Panc1 (cell line): ENCODE measurements around the gene TRAF3IP1. TPM values are rescaled to one million over a fixed set of nuclear protein-coding genes. Genes with fewer than 3 reads are reported as not detected.

Source experiments
- ATAC-seq: fragments of 200-7000 bp; cut with Tn5 transposase; 2 replicates; pipeline ENCODE4 v1.9.1; 2020; ENCODE audit warnings: mild to moderate bottlenecking, moderate library complexity
- BruUV-seq: library from RNA; stranded (reverse); fragments of 400-500 nt; replicated peaks from 2 replicates; lab custom pipeline; 2021; lab: Mats Ljungman, UMichigan
- CTCF ChIA-PET: fragments of 300-600 bp; sonication (Branson Sonifier 250); formaldehyde crosslinking; loops from one replicate; lab custom pipeline; 2022; ENCODE audit warnings: antibody characterized with exemption; lab: Charles Lee
- POLR2A ChIA-PET: fragments of 300-600 bp; sonication (Branson Sonifier 250); formaldehyde crosslinking; loops from one replicate; lab custom pipeline; 2022; ENCODE audit warnings: antibody characterized with exemption; lab: Charles Lee
- DNase-seq: peaks from one replicate; pipeline ENCODE4 v3.0.0-alpha.2; 2010; ENCODE audit warnings: low read depth, low spot score
- H3K27ac ChIP-seq: 2 replicates; pipeline ENCODE4 v1.5.1; 2011; ENCODE audit warnings: mild to moderate bottlenecking, low read length, inconsistent platforms
- H3K27me3 ChIP-seq: fragments of 200-500 bp; sonication (Bioruptor generic); 2 replicates; pipeline ENCODE4 v1.6.0; 2014; ENCODE audit warnings: low read length, inconsistent platforms; ENCODE audit not compliant: control insufficient read depth, insufficient read depth
- H3K36me3 ChIP-seq: fragments of 200-500 bp; sonication (Bioruptor generic); 2 replicates; pipeline ENCODE4 v1.5.1; 2014; ENCODE audit warnings: inconsistent platforms, mild to moderate bottlenecking, low read length, moderate library complexity; ENCODE audit not compliant: control insufficient read depth, insufficient read depth
- H3K4me1 ChIP-seq: 2 replicates; pipeline ENCODE4 v1.5.1; 2011; ENCODE audit warnings: inconsistent platforms, mild to moderate bottlenecking, low read length, moderate library complexity; ENCODE audit not compliant: control insufficient read depth, insufficient read depth
- H3K4me3 ChIP-seq, 2 experiments: 2 replicates each; pipeline ENCODE4 v1.5.1; 2011 to 2012; ENCODE audit warnings: low read depth in 2 of 2, low read length in 2 of 2, mild to moderate bottlenecking in 2 of 2, inconsistent platforms in 1 of 2, moderate library complexity in 1 of 2
- H3K9me3 ChIP-seq: fragments of 200-500 bp; sonication (Bioruptor generic); 2 replicates; pipeline ENCODE4 v1.5.1; 2014; ENCODE audit warnings: low read depth, mild to moderate bottlenecking, inconsistent platforms, low read length, moderate library complexity; ENCODE audit not compliant: control insufficient read depth, insufficient read depth
- POLR2AphosphoS5 ChIP-seq: IDR thresholded peaks from 2 replicates; pipeline ENCODE4 v1.6.1; 2012; ENCODE audit warnings: mild to moderate bottlenecking, low read depth, low read length, moderate library complexity
- SIN3A ChIP-seq: IDR thresholded peaks from 2 replicates; pipeline ENCODE4 v1.6.1; 2012; ENCODE audit warnings: low read depth, mild to moderate bottlenecking, low read length, moderate library complexity, borderline replicate concordance; ENCODE audit not compliant: insufficient read depth
- TCF7L2 ChIP-seq: IDR thresholded peaks from 2 replicates; pipeline ENCODE4 v1.6.1; 2011; ENCODE audit warnings: mild to moderate bottlenecking, low read depth, low read length, inconsistent platforms
- in situ Hi-C: cut with HindIII; loops from 2 replicates; pipeline ENCODE4 v1.10.0; 2016; ENCODE audit warnings: low sequenced_read_pairs, low pct_unique_long_range_greater_than_20kb
- intact Hi-C: fragments of 100-400 bp; cut with micrococcal nuclease; formaldehyde crosslinking; loops from one replicate; pipeline ENCODE4 v1.10.0; 2022; ENCODE audit not compliant: unreplicated experiment
- total RNA-seq: library from RNA; stranded (reverse); gene quantifications from one replicate; pipeline ENCODE4 v1.2.1, GENCODE V29; 2021; ENCODE audit not compliant: unreplicated experiment
- TF ChIP-seq, protein P1 (sequence below), 2 experiments: IDR thresholded peaks; 2 replicates each; pipeline ENCODE4 v1.6.1; 2011 to 2012; ENCODE audit warnings: low read depth in 2 of 2, control low read depth in 1 of 2, low read length in 1 of 2, mild to moderate bottlenecking in 1 of 2, moderate library complexity in 1 of 2; ENCODE audit not compliant: insufficient read depth in 1 of 2
- TF ChIP-seq, protein P2 (sequence below): fragments of 450-650 bp; IDR thresholded peaks from 2 replicates; pipeline ENCODE4 v1.5.1; 2017; ENCODE audit warnings: mild to moderate bottlenecking

TRAF3IP1 gene
- total RNA-seq, 1 experiment from 2014 or later, result 23.4 TPM

DNA sequence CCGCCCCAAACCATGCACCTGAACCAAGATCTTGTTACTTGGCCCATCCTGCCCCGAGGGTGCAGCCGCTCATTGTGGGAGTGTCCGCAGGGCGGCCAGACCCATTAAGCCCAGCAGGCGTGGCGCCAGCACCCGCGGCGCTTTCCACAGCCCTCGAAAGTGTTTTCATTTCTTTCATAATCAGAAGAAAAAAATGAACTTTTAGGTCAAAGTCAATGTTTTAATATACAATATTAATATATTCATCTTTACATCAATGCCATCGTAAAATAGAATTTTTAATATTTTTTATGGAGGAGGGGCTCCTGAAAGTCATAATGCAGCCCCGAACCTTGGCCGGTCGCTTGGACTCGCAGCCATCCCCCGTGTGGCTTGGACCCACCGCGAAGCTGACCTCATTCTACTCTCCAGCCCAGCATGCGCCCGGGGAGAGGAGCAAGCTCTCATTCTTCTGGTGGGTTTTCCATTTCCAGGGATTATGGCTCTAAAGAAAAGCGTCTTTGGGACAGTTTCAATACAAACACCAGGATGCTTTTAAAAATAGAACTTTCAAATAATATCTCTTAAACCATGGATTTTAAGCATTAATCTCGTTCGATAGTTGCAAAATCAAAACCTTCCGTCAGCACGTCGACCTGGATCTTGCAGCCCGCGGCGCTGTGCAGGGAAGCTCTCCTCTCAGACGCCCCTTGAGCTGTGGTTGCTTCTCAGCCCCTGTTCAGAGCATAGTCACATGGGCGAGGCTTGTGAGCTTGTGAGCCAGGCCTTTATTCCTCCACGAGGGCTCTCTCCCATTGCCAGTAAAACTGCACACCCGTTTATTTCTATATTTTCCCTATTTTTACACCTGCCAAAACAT is 89.3 kb downstream of the TRAF3IP1 start:
- ATAC-seq (no peak), DNase-seq (no peak)
- no TSS peak for BruUV-seq
- Histone ChIP-seq H3K9me3 (no peaks in the 10 kb centered on the region), H3K27ac (no peak overlapping the region), H3K36me3 (no peaks in the 10 kb centered on the region), H3K4me1 (no peaks in the 10 kb centered on the region), H3K4me3 (no peak overlapping the region), H3K27me3 (no peaks in the 10 kb centered on the region)
- intact Hi-C loops, result no loop called here
- TF ChIP-seq, protein P1, sequence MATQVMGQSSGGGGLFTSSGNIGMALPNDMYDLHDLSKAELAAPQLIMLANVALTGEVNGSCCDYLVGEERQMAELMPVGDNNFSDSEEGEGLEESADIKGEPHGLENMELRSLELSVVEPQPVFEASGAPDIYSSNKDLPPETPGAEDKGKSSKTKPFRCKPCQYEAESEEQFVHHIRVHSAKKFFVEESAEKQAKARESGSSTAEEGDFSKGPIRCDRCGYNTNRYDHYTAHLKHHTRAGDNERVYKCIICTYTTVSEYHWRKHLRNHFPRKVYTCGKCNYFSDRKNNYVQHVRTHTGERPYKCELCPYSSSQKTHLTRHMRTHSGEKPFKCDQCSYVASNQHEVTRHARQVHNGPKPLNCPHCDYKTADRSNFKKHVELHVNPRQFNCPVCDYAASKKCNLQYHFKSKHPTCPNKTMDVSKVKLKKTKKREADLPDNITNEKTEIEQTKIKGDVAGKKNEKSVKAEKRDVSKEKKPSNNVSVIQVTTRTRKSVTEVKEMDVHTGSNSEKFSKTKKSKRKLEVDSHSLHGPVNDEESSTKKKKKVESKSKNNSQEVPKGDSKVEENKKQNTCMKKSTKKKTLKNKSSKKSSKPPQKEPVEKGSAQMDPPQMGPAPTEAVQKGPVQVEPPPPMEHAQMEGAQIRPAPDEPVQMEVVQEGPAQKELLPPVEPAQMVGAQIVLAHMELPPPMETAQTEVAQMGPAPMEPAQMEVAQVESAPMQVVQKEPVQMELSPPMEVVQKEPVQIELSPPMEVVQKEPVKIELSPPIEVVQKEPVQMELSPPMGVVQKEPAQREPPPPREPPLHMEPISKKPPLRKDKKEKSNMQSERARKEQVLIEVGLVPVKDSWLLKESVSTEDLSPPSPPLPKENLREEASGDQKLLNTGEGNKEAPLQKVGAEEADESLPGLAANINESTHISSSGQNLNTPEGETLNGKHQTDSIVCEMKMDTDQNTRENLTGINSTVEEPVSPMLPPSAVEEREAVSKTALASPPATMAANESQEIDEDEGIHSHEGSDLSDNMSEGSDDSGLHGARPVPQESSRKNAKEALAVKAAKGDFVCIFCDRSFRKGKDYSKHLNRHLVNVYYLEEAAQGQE (IDR thresholded peaks at IDR 0.05; ENCODE audit: insufficient read depth in 1 of 2, low read depth in 2 of 2, low read length in 1 of 2), result no peak
- CTCF ChIA-PET, result no interaction called here
- in situ Hi-C loops, result no loop called here
- POLR2A ChIA-PET, result no interaction called here

DNA sequence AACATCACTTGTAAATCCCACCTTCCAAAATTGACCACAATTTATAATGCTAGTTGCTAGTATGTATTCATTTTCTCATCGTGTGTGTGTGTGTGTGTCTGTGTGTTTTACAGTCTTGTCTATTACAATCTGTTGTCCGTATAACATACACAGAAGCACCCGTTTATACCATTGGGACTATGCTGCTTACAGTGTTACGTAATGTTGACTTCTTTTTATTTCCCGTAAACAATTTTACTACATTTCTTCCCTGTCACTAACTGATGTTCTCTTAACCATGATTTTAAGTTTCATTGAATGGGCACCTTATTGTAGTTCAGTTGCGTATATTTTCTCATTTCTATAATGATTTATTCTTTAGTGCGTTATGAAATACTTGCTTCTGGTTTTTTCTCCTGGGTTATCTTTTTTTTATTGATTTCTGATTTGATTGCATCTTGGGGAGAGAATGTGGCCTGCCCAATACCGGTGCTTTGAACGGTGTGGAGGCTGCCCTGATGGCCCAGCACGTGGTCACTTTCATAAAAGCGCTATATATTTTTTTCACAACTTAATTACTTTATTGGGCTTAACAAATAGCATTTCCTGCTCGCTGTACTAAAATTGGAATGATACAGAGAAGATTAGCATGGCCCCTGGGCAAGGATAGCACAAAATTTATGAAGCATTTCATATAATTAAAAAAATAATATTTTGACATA is 91.9 kb downstream of the TRAF3IP1 start:
- 0 out of 2 replicates have a peak, but pooled peaks cover 9% of the 10 kb centered on the region for H3K9me3 ChIP-seq
- in situ Hi-C loops (no loop called here), intact Hi-C loops (no loop called here)
- BruUV-seq, result no TSS peak
- H3K36me3 ChIP-seq, result no peaks in the 10 kb centered on the region
- H3K4me3 ChIP-seq, result no peak overlapping the region
- ATAC-seq (no peak), DNase-seq (no peak)
- no peak for TF ChIP-seq TCF7L2
- TF ChIP-seq SIN3A, result no peak
- no peak for TF ChIP-seq POLR2AphosphoS5
- TF ChIP-seq, protein P1 (IDR thresholded peaks at IDR 0.05; ENCODE audit: insufficient read depth in 1 of 2, low read depth in 2 of 2, low read length in 1 of 2), result no peak
- TF ChIP-seq, protein P2, sequence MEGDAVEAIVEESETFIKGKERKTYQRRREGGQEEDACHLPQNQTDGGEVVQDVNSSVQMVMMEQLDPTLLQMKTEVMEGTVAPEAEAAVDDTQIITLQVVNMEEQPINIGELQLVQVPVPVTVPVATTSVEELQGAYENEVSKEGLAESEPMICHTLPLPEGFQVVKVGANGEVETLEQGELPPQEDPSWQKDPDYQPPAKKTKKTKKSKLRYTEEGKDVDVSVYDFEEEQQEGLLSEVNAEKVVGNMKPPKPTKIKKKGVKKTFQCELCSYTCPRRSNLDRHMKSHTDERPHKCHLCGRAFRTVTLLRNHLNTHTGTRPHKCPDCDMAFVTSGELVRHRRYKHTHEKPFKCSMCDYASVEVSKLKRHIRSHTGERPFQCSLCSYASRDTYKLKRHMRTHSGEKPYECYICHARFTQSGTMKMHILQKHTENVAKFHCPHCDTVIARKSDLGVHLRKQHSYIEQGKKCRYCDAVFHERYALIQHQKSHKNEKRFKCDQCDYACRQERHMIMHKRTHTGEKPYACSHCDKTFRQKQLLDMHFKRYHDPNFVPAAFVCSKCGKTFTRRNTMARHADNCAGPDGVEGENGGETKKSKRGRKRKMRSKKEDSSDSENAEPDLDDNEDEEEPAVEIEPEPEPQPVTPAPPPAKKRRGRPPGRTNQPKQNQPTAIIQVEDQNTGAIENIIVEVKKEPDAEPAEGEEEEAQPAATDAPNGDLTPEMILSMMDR, result no peak
- no peaks in the 10 kb centered on the region for H3K27me3 ChIP-seq
- ChIA-PET POLR2A (no interaction called here), CTCF (no interaction called here)
- no peaks in the 10 kb centered on the region for H3K4me1 ChIP-seq
- H3K27ac ChIP-seq, result no peak overlapping the region
